ENCODE results near the gene GTSE1.

GTSE1 gene

GRCh38 chr22:46374663-46375474, 78.2 kb downstream of the GTSE1 start:
- no peak for TF ChIP-seq CTCF (IDR thresholded peaks at IDR 0.05; ENCODE audit: insufficient read depth, low read depth, low read length, missing control alignments)
- DNase-seq (ENCODE audit: low read depth): no peak
- no peak overlapping the region for H3K4me3 ChIP-seq (ENCODE audit: low read depth, low read length)

- TF ChIP-seq CTCF (IDR thresholded peaks at IDR 0.05; ENCODE audit: insufficient read depth, low read depth, low read length, missing control alignments): no peak
- no peak overlapping the region for H3K4me3 ChIP-seq (ENCODE audit: low read depth, low read length)
- no peak for DNase-seq (ENCODE audit: low read depth)
Measured at GRCh38 chr22:46376111-46376510, 79.4 kb downstream of the GTSE1 start.

GRCh38 chr22:46376908-46377524, 80.3 kb downstream of the GTSE1 start:
- no peak overlapping the region for H3K4me3 ChIP-seq (ENCODE audit: low read depth, low read length)
- DNase-seq (ENCODE audit: low read depth): no peak
- TF ChIP-seq CTCF (IDR thresholded peaks at IDR 0.05; ENCODE audit: insufficient read depth, low read depth, low read length, missing control alignments): no peak

GRCh38 chr22:46377525-46378425, 81.1 kb downstream of the GTSE1 start:
- no peak for TF ChIP-seq CTCF (IDR thresholded peaks at IDR 0.05; ENCODE audit: insufficient read depth, low read depth, low read length, missing control alignments)
- no peak for DNase-seq (ENCODE audit: low read depth)
- no peak overlapping the region for H3K4me3 ChIP-seq (ENCODE audit: low read depth, low read length)

GRCh38 chr22:46378426-46379065, 81.9 kb downstream of the GTSE1 start:
- no peak for DNase-seq (ENCODE audit: low read depth)
- H3K4me3 ChIP-seq (ENCODE audit: low read depth, low read length): no peak overlapping the region
- TF ChIP-seq CTCF (IDR thresholded peaks at IDR 0.05; ENCODE audit: insufficient read depth, low read depth, low read length, missing control alignments): no peak
